ELR (cell line): ENCODE data around the gene CPZ.

Experiments used
- DNase-seq: peaks from one replicate; pipeline ENCODE4 v3.0.0-alpha.2; 2015; ENCODE audit warnings: low read depth

Gene CPZ

GRCh38 chr4:8639777-8640720 is 47.5 kb downstream of the CPZ start:
- no peak for DNase-seq

GRCh38 chr4:8640816-8641215 is 48.3 kb downstream of the CPZ start:
- DNase-seq, result no peak

- DNase-seq, result no peak
Observed at GRCh38 chr4:8641256-8641655, 48.7 kb downstream of the CPZ start.

- DNase-seq, result no peak
Observed at GRCh38 chr4:8641931-8642650, 49.5 kb downstream of the CPZ start.

GRCh38 chr4:8642651-8643321 is 50.2 kb downstream of the CPZ start:
- DNase-seq, result no peak

- DNase-seq, result no peak
Observed at GRCh38 chr4:8643441-8643840, 50.9 kb downstream of the CPZ start.

- no peak for DNase-seq
Observed at GRCh38 chr4:8643986-8644385, 51.4 kb downstream of the CPZ start.

GRCh38 chr4:8644461-8644891 is 51.9 kb downstream of the CPZ start:
- DNase-seq, result no peak

GRCh38 chr4:8644966-8645752 is 52.6 kb downstream of the CPZ start:
- no peak for DNase-seq

GRCh38 chr4:8645753-8646124 is 53.2 kb downstream of the CPZ start:
- no peak for DNase-seq

GRCh38 chr4:8646296-8647093 is 53.9 kb downstream of the CPZ start:
- DNase-seq, result no peak

- no peak for DNase-seq
Observed at GRCh38 chr4:8647094-8647570, 54.6 kb downstream of the CPZ start.

- DNase-seq, result no peak
Observed at GRCh38 chr4:8647626-8648025, 55.1 kb downstream of the CPZ start.

- DNase-seq, result no peak
Observed at GRCh38 chr4:8648296-8648695, 55.7 kb downstream of the CPZ start.

GRCh38 chr4:8648816-8649630 is 56.5 kb downstream of the CPZ start:
- no peak for DNase-seq

GRCh38 chr4:8649631-8650361 is 57.2 kb downstream of the CPZ start:
- no peak for DNase-seq

- DNase-seq, result no peak
Observed at GRCh38 chr4:8651661-8652180, 59.2 kb downstream of the CPZ start.

GRCh38 chr4:8652181-8653078 is 59.9 kb downstream of the CPZ start:
- DNase-seq, result no peak
